ENCODE data around the gene SFT2D3. TPM values are rescaled to one million over a fixed set of nuclear protein-coding genes. Genes with fewer than 3 reads are reported as not detected.

SFT2D3 gene
- total RNA-seq, 2 donors from 2014 or later: 6.0 to 7.5 TPM

GRCh38 chr2:127662937-127663565, 38.2 kb upstream of the SFT2D3 start:
- no peaks in the 10 kb centered on the region for H3K4me1 ChIP-seq
- no peak for TF ChIP-seq CTCF (IDR thresholded peaks at IDR 0.05)

DNA sequence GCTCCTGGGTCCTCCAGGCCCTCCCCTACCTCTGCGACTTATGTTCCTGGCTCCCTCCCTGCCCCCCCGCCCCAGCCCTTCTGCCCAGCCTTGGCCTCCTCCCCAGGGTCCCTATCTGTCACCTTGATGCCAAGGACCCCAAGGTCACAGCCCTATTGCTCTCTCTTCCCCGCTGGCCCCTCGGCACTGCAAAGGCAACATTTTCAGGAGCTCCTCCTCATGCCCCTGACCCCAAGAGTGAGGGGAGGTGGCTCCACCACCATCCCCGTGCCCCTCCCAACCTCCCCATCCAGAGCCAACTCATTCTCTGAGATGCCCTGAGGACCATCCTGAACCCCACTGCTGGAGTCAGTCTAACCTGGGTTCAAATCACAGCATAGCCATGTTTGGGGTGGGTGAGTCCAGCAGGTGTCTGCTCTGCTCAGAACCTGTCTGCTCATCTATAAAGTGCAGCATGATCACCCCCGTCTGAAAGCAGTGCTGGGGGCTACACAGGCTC, 37.7 kb upstream of the SFT2D3 start:
- H3K9me3 ChIP-seq: no peaks in the 10 kb centered on the region
- H3K9ac ChIP-seq (ENCODE audit: low read depth in 2 of 2, low read length in 2 of 2): no peak overlapping the region
- TF ChIP-seq CTCF (IDR thresholded peaks at IDR 0.05): no peak
- no peaks in the 10 kb centered on the region for H3K4me1 ChIP-seq
- H3K36me3 ChIP-seq: no peaks in the 10 kb centered on the region
- intact Hi-C loops (cut with DNase I): no loop called here
- no peak for DNase-seq
- H3K27ac ChIP-seq: no peak overlapping the region
- peaks cover 23% of the 10 kb centered on the region for H3K27me3 ChIP-seq
- no peak overlapping the region for H3K4me3 ChIP-seq

More at GRCh38 chr2:127662937-127663565, 38.2 kb upstream of the SFT2D3 start:
- intact Hi-C loops (cut with DNase I): no loop called here
- Histone ChIP-seq H3K36me3 (no peaks in the 10 kb centered on the region), H3K4me3 (no peak overlapping the region), H3K9me3 (no peaks in the 10 kb centered on the region), H3K27ac (no peak overlapping the region), H3K27me3 (peaks cover 23% of the 10 kb centered on the region), H3K9ac (ENCODE audit: low read depth in 2 of 2, low read length in 2 of 2) (no peak overlapping the region)
- DNase-seq: no peak

GRCh38 chr2:127664065-127664894, 37.0 kb upstream of the SFT2D3 start:
- TF ChIP-seq CTCF (IDR thresholded peaks at IDR 0.05): no peak
- no peaks in the 10 kb centered on the region for H3K36me3 ChIP-seq
- H3K4me3 ChIP-seq: no peak overlapping the region
- no peak overlapping the region for H3K27ac ChIP-seq
- no peaks in the 10 kb centered on the region for H3K9me3 ChIP-seq
- peak overlapping the region; percentile 12 to 30 for H3K9ac ChIP-seq (ENCODE audit: low read depth in 2 of 2, low read length in 2 of 2)
- intact Hi-C loops (cut with DNase I): no loop called here
- no peak for DNase-seq
- H3K27me3 ChIP-seq: peaks cover 23% of the 10 kb centered on the region
- no peaks in the 10 kb centered on the region for H3K4me1 ChIP-seq

DNA sequence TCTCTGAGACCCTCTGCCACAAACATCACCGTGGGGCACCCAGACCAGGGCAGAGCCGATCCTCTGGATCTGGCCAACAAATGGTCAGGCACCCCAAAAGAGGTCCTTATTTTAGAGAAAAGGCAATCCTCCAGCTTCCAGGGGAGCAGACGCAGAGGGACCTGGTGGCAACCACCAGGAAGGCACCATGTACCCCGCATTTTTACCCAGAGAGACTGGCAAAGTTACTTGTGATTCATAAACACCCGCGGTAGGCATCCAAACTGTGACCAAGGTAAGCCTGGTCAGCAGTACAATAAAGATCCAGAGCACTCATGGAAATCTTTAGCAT, 36.4 kb upstream of the SFT2D3 start:
- no peaks in the 10 kb centered on the region for H3K36me3 ChIP-seq
- peak overlapping the region in 1 of 2 donors; percentile 12 for H3K9ac ChIP-seq (ENCODE audit: low read depth in 2 of 2, low read length in 2 of 2)
- no peaks in the 10 kb centered on the region for H3K4me1 ChIP-seq
- intact Hi-C loops (cut with DNase I): no loop called here
- no peaks in the 10 kb centered on the region for H3K9me3 ChIP-seq
- no peak overlapping the region for H3K4me3 ChIP-seq
- H3K27ac ChIP-seq: no peak overlapping the region
- peaks cover 23% of the 10 kb centered on the region for H3K27me3 ChIP-seq
- TF ChIP-seq CTCF (IDR thresholded peaks at IDR 0.05): no peak
- DNase-seq: no peak

GRCh38 chr2:127665267-127665893, 35.9 kb upstream of the SFT2D3 start:
- no peak for TF ChIP-seq CTCF (IDR thresholded peaks at IDR 0.05)
- no peak for DNase-seq
- Histone ChIP-seq H3K4me3 (no peak overlapping the region), H3K27me3 (peaks cover 23% of the 10 kb centered on the region), H3K36me3 (no peaks in the 10 kb centered on the region), H3K9me3 (no peaks in the 10 kb centered on the region), H3K4me1 (no peaks in the 10 kb centered on the region), H3K9ac (ENCODE audit: low read depth in 2 of 2, low read length in 2 of 2) (no peak overlapping the region), H3K27ac (no peak overlapping the region)
- intact Hi-C loops (cut with DNase I): no loop called here
